GM03348 (cell line): ENCODE results near the gene NUP88.
A peak's percentile ranks its signal among the peaks of the same experiment; 100 is the strongest.

Source experiments
- DNase-seq: peaks from one replicate; pipeline ENCODE4 v3.0.0; 2012; ENCODE audit warnings: low spot score

The NUP88 gene

GRCh38 chr17:5419959-5420653, 644 bp upstream of the NUP88 start, which contains the start of gene RPAIN:
Gene RPAIN, plus strand, starts transcription at chr17:5420182. Its CDS starts 29 bp downstream, at chr17:5420211.
- DNase-seq = peak; percentile 88

- peak; percentile 18 for DNase-seq
Measured at GRCh38 chr17:5418858-5419355, 555 bp downstream of the NUP88 start.

DNA sequence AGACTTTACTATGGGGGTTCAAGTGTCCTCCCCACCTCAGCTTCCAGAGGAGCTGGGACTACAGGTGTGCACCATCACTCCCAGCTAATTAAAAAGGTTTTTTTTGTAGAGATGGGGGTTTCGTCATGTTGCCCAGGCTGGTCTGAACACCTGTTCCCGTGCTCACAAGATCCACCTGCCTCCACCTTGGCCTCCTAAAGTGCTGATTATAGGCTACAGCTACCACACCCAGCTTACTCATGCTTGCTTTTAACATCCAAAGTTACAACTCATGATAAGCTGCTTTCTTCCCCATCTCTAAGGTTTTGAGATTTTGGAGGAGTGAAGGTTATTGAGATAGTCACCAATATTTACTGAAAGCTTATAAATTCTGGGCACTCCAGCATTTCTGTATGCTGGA, 2.6 kb downstream of the NUP88 start:
- DNase-seq = no peak

GRCh38 chr17:5413682-5414081, 5.8 kb downstream of the NUP88 start:
- peak; percentile 82 for DNase-seq

DNA sequence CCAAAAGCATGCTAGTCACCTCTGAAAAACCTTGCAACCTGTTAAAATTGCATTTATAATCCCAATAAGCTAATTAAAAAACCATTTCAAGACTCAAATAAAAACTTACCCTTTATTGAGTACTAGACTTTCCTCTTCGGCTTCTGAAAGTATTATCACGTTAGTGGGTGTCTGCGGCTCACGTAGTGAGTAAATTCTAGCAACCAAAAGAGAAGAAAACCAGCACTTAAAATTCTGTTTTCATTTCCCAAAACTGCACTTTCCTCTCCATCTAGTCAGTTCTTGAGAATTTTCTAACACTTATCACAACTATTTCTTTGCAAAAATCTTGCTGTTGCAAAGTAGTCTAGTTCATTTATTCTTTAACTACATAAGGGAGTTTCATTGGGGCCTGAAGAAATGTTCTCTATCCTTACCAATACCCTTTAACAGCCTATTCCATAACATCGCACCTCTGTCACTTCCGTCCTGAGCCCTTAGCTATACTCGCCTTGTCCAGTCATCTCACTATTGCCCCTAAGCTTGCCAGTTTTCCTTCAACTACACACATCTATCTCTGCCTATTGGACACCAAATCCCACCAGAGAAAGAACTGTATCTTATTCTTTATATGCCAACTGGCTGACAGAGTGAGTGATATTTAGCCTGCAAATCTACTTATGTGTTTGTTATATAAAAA, 8.7 kb downstream of the NUP88 start:
- DNase-seq = no peak

GRCh38 chr17:5408186-5408585, 11.3 kb downstream of the NUP88 start:
- no peak for DNase-seq

GRCh38 chr17:5405400-5405799, 14.1 kb downstream of the NUP88 start:
- no peak for DNase-seq

- no peak for DNase-seq
Measured at GRCh38 chr17:5399767-5400166, 19.7 kb downstream of the NUP88 start.

- no peak for DNase-seq
Measured at GRCh38 chr17:5396612-5397011, 22.9 kb downstream of the NUP88 start.

GRCh38 chr17:5391678-5392077, 27.8 kb downstream of the NUP88 start:
- DNase-seq = no peak

- DNase-seq = peak; percentile 22
Measured at GRCh38 chr17:5381542-5381941, 37.9 kb downstream of the NUP88 start.

DNA sequence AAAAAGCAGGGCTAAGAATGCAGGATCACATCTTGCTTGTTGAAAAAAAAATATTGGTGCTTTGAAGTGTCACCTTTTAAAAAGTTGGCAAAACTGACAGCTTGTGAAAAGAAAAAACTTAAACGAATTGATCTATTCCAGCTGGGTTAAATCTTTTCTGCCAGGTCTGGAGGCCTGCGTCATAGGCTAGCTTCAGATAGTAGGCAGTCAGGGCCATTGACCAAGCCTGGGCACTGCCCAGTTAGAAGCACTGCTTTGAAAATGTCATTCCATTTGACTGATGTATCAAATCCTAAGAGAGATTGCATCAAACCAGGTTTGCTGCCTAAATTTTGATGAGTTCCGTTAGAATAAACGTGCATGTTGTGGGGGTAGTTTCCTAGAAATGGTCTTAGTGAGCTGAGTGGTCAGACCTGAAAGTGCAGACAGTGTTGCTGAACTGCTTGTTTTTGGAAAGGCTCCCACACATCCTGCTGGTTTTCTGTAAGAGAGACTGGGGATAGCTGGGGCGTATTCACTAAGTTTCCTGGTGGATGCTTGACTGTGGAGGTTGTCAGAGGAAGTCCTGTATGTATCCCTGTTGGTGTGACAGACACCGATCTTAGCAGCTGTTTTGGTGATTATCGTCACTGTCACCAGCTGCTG, 38.8 kb downstream of the NUP88 start:
- DNase-seq = peak; percentile 20

DNA sequence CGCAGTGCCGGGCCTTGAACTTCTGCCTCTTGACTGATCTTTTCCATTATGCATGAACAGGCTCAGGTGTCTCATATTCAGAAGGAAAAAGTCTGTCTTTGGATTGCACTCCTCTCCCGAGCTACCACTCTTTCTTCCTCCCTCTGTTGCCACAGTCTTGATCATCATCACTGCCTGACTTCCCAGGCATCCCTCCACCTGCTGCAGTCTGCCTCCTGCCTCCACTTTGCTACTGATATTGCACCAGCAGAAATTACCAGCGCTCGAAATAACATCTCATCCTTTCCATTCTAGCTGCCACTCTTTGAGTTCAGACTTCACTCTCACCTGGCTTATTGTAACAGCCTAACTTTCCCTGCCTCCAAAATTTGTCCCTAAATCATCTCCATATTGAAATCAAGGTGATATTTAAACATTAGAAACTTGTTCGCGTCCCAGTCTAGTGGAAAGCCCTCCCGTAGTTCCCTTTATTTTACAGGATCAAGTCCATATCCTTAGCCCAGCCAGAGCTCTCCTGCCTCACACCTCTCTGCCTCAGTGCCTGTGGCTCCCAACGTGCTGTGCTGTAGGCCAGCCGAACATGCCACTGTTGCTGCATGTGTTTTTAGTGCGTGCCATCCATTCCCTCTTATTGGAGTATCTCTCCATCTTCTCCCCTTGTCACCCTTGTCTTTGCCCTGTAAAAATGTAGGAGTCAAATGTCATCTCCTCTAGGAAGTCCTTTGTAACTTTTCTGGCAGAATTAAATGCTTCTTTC, 39.9 kb downstream of the NUP88 start:
- DNase-seq = no peak

GRCh38 chr17:5378566-5379207, 40.8 kb downstream of the NUP88 start:
- DNase-seq = no peak

DNA sequence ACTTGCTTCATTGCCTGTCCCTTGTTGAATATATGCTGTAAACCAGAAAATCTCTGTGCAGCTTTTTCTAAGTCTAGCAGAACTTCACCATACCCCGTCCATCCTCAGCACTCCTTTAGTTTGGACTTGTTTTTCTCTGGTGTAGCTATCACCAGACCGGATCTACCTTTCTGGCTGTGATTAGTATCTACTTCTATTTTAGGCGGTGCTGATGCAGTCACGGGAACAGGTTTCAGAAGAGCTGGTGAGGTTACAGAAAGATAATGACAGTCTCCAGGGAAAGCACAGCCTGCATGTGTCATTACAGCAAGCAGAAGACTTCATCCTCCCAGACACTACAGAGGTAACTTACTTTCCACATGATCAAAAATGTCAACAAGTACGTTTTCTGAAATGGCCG, 46.4 kb downstream of the NUP88 start:
- no peak for DNase-seq

DNA sequence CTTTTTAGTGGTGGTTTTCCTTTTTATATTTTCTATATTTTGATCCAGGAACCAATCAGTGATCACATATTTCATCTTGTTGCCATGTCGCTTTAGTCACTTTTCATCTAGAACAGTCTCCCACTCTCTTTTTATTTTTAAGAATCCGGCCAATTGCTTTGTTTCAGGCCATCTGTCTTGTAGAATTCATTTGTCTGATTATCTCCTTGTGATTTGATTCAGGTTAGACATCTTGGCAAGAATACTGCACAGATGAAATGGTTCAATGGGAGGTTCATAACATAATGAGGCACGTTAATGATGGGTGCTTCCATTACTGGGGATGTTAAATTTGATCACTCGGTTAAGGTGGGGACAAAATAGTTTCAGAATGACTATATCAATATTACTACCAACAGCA, 49.1 kb downstream of the NUP88 start:
- no peak for DNase-seq

DNA sequence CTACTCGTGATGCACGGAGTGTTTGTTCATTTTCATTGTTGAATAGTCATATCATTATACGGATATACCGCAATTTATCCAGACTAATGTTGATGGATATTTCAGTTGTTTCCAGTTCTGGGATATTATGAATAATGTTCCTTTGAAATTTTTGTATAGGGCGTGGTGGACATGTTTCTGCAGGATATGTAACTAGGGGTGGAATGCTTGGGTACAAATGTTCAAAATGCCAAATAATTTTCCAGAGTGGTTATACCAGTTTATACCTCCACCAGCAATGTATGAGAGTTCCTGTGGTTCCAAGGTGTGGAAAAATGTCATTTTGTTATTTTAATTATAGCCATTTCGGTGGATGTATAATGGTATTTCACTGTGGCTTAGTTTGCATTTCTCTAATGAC, 53.6 kb downstream of the NUP88 start:
- no peak for DNase-seq

DNA sequence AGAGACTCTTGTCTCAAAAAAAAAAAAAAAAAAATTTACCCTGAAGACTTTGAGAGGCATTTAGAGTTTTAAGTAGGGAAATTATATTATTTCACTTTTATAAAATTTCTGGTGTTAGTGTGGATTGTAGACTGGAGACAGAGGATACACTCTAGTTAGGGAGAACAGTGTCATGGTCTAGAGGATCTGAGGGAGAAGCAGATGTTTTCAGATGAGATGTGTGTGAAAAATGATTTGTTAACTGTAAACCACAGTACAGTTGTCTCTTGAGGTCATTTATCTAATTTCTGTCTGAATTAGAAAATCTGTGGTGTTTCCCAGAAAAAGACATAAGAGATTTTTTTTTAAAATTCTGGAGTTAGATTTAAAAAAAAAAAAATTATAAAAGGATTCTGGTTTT, 54.8 kb downstream of the NUP88 start:
- peak; percentile 22 for DNase-seq

DNA sequence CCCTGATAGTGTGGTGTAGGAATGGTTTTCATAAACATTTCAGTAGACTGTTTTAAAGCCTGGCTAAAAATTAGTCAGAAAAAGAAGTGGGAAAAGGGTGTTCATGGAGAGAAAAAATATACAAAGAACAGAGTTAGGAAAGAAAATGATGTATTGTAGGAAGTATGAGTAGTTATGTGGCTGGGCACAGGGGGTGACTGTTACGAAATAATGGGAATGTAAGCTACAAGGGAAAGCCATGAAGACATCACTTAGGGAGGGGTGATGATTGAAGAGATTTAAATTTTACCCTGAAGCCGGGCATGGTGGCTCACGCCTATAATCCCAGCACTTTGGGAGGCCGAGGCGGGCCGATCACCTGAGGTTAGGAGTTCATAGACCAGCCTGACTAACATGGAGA, 55.3 kb downstream of the NUP88 start:
- DNase-seq = peak; percentile 72

DNA sequence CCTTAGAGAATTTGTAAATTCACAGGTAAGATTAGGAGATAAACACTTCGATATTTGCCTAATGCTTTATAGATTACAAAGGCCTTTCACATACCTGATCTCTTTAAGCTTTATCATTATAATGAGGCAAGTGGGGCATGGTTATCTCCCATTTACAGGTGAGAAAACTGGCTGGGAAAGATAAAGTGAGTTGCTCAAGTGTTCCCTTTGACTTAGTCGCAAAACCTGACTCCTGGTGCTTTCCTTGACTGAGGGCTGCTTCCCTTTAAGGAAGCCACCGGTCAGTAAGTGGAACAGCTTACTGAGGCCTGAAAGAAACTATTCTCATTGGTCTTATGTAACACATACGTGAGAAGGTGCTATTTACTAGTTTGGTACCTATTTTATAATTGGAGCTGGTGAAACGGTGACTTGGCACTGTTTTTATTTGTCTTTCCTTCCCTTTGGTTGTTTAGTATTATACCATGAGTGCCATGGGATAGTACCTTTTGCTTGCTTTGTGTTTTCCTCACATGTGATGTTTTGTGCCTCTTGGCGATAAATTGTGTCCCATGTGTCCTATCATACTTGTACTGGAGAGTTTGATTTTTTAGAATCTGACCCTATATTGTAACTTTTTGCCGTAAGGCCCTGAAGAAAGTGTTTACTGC, 57.2 kb downstream of the NUP88 start:
- no peak for DNase-seq

DNA sequence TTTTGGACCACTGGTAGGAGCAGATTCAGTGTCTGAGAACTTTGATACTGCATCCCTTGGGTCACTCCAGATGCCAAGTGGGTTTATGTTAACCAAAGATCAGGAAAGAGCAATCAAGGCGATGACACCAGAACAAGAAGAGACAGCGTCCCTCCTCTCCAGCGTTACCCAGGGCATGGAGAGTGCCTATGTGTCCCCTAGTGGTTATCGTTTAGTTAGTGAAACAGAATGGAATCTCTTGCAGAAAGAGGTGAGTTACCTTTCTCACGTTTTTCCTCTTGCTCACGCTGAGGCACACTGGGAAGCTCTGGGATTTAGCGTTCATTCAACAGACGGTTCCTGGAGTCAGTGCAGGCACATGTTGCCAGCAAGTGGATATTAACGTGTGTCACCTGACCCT, 58.0 kb downstream of the NUP88 start:
- no peak for DNase-seq
